Measurements from ENCODE around the gene HP1BP3. TPM values are rescaled to one million over a fixed set of nuclear protein-coding genes. Genes with fewer than 3 reads are reported as not detected.

HP1BP3 gene
- total and polyA plus RNA-seq, 10 donors: 47.3 to 272 (median 195) TPM

DNA sequence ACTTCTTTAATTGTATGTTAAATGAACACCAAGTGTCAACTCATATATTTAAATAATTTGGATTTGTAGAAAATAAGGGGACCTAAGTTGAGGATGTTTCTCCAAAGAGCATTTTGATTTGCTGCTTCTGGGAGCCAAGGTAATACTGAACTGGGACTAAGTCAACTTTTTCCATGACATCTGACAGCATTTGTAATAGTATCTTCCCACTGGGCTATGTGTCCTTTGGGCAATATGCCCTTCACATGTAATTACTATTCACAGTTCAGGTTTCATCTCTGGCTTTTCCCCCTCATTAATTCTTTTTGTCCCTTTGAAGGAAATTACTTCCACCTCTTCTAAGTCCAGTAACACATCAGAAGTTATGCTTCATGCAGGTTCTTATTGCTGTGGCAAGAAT, 36.7 kb upstream of the HP1BP3 start:
- H3K4me1 ChIP-seq: no peaks in the 10 kb centered on the region
- intact Hi-C loops (cut with DNase I; ENCODE audit: low total_unique reads): no loop called here

DNA sequence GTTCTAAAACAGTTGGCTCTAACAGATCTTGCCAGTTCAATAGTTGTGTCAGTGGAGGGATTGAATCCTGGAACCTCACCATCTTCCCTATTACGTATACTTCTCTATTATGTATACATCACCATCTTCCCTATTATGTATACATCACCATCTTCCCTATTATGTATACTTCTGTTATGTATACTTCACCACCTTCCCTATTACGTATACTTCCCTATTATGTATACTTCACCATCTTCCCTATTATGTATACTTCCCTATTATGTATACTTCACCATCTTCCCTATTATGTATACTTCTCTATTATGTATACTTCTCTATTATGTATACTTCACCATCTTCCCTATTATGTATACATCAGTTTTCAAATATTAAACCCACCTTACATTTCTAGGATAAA, 34.4 kb upstream of the HP1BP3 start:
- no peaks in the 10 kb centered on the region for H3K9me3 ChIP-seq
- no peak for TF ChIP-seq POLR2A (IDR thresholded peaks at IDR 0.05)
- TF ChIP-seq POLR2AphosphoS5 (IDR thresholded peaks at IDR 0.05): no peak
- TF ChIP-seq, protein P1, sequence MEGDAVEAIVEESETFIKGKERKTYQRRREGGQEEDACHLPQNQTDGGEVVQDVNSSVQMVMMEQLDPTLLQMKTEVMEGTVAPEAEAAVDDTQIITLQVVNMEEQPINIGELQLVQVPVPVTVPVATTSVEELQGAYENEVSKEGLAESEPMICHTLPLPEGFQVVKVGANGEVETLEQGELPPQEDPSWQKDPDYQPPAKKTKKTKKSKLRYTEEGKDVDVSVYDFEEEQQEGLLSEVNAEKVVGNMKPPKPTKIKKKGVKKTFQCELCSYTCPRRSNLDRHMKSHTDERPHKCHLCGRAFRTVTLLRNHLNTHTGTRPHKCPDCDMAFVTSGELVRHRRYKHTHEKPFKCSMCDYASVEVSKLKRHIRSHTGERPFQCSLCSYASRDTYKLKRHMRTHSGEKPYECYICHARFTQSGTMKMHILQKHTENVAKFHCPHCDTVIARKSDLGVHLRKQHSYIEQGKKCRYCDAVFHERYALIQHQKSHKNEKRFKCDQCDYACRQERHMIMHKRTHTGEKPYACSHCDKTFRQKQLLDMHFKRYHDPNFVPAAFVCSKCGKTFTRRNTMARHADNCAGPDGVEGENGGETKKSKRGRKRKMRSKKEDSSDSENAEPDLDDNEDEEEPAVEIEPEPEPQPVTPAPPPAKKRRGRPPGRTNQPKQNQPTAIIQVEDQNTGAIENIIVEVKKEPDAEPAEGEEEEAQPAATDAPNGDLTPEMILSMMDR (IDR thresholded peaks at IDR 0.05 in 8 of 11, conservative IDR thresholded peaks at IDR 0.05 in 3 of 11): no peak
- H3K27ac ChIP-seq: peak overlapping the region in 1 of 8 donors; percentile 17
- H3K27me3 ChIP-seq (replicated peaks in 1 of 7): no peaks in the 10 kb centered on the region
- no peaks in the 10 kb centered on the region for H3K4me1 ChIP-seq
- H3K4me3 ChIP-seq: no peak overlapping the region
- DNase-seq: no peak
- peaks cover 0 to 92% (median 14%) of the 10 kb centered on the region in 6 donors for H3K36me3 ChIP-seq
- intact Hi-C loops (cut with DNase I; ENCODE audit: low total_unique reads): no loop called here
- 26 to 45% (median 40%) methylated on average over 2 of the region's 2 CpGs for WGBS, 5 donors

More for the DNA sequence above, 36.7 kb upstream of the HP1BP3 start:
- DNase-seq: no peak
- Histone ChIP-seq H3K9me3 (no peaks in the 10 kb centered on the region), H3K36me3 (peaks cover 0 to 97% (median 27%) of the 10 kb centered on the region in 6 donors), H3K27me3 (replicated peaks in 1 of 7) (no peaks in the 10 kb centered on the region), H3K4me3 (no peak overlapping the region), H3K27ac (no peak overlapping the region)
- no peak for TF ChIP-seq POLR2AphosphoS5 (IDR thresholded peaks at IDR 0.05)
- TF ChIP-seq, protein P1 (IDR thresholded peaks at IDR 0.05 in 8 of 11, conservative IDR thresholded peaks at IDR 0.05 in 3 of 11): no peak
- no peak for TF ChIP-seq POLR2A (IDR thresholded peaks at IDR 0.05)

DNA sequence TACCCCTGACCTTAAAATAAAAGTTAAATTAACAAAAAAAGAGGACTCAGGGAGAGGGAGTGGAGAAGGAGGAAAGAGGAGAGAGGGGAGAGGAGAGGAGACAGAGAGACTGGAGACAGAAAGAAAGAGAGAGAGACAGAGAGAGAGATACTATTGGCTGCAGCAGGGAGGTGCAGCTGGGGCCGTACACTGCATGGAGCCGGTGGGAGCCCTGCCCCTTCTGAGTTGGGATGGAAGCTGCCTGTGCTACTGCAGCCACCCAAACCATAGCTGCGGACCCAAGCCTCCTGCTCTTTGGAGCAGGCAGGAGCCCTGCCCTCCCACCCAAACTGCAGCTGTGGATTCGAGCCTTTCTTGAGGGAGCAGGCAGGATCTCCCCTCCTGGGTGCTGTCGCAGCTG, 32.7 kb upstream of the HP1BP3 start:
- no peak for DNase-seq
- intact Hi-C loops (cut with DNase I; ENCODE audit: low total_unique reads): no loop called here
- H3K4me3 ChIP-seq: no peak overlapping the region

DNA sequence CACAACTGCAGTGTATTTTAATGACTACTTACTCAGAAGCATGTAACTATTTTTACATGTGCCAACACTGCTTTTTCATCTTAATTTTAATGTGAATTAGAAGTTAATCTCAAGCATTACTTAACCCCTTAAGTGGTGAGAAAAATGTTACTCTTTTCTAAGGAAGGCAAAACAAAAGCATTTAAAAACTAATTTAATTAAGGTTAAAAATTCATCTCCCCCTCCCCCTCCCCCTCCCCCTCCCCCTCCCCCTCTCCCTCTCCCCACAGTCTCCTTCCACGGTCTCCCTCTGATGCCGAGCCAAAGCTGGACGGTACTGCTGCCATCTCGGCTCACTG, 27.4 kb upstream of the HP1BP3 start:
- Histone ChIP-seq H3K4me3 (no peak overlapping the region), H3K36me3 (peaks cover 0 to 70% (median 11%) of the 10 kb centered on the region in 6 donors), H3K27me3 (replicated peaks in 1 of 7) (no peaks in the 10 kb centered on the region), H3K9me3 (no peaks in the 10 kb centered on the region), H3K27ac (no peak overlapping the region), H3K4me1 (no peaks in the 10 kb centered on the region)
- 91% methylated on average over 4 of the region's 4 CpGs; no CpG with 5 or more reads in 4 of the 5 donors for WGBS, 5 donors
- DNase-seq: no peak
- TF ChIP-seq POLR2A (IDR thresholded peaks at IDR 0.05) (no peak), POLR2AphosphoS5 (IDR thresholded peaks at IDR 0.05) (no peak)
- TF ChIP-seq, protein P1 (IDR thresholded peaks at IDR 0.05 in 8 of 11, conservative IDR thresholded peaks at IDR 0.05 in 3 of 11): no peak
- intact Hi-C loops (cut with DNase I; ENCODE audit: low total_unique reads): no loop called here

More for the DNA sequence above, 32.7 kb upstream of the HP1BP3 start:
- TF ChIP-seq, protein P1 (IDR thresholded peaks at IDR 0.05 in 8 of 11, conservative IDR thresholded peaks at IDR 0.05 in 3 of 11): no peak
- 90 to 100% (median 94%) methylated on average over 5 of the region's 5 CpGs for WGBS, 5 donors
- H3K36me3 ChIP-seq: peaks cover 0 to 76% (median 13%) of the 10 kb centered on the region in 6 donors
- no peaks in the 10 kb centered on the region for H3K27me3 ChIP-seq (replicated peaks in 1 of 7)
- no peaks in the 10 kb centered on the region for H3K4me1 ChIP-seq
- H3K9me3 ChIP-seq: no peaks in the 10 kb centered on the region
- H3K27ac ChIP-seq: no peak overlapping the region
